Measurements from ENCODE around the gene TWNK.
"Not testable (repeated sequence)": the region's sequence is repeated elsewhere in the genome, so short reads cannot be mapped to it uniquely, and the experiment has no call there.

The TWNK gene

GRCh38 chr10:101031796-101032636 is 44.7 kb downstream of the TWNK start:
- peak; percentile 86 to 93 (median 86) for DNase-seq

DNA sequence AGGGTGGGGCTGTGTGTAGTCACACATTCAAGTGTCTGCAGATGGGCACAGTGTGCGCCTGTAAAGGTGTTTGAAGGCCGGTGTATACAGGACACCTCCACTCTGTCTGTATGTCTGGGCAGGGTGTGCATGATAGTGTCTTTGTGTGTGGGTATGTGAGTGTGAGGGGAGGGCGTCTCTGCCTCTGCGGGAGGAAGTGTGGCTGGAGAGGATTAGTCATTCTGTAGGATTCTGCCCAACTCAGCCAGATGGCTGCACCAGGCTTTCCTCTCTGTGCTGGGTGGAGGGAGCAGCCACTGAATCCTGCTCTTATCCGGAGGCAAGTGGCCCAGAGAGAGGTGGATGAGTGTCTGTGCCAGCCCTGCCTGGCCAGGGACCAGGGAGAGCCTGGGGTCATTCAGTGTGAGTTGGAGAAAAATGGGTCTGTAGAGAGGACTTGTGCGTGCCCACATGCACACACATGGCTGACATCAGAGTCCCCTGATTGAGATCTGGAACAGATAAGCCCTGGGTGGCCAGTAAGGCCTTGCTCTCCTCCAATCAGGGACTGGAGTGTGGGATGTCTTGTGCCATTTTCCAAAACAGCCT is 45.4 kb downstream of the TWNK start:
- peak; percentile 78 to 79 (median 78) for DNase-seq

DNA sequence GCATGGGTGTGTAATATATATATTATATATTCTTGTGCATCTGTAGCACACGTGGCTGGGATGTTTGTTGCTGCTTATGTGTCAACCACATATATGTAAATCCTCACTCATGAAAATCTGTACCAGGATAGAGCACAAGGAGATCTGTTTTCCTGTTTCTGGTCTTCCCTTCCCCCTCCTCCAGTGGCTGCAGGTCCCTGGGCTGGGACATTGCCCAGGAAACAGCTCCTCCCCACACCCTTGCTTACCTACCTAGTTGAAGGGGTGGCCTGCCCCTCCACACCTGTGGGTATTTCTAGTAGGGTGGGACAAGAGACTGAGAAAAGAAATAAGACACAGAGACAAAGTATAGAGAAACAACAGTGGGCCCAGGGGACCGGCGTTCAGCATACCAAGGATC is 45.9 kb downstream of the TWNK start:
- DNase-seq, result no peak

- DNase-seq, result not testable (repeated sequence)
Measured at GRCh38 chr10:101034404-101034803, 47.1 kb downstream of the TWNK start.

- no peak for DNase-seq
Measured at GRCh38 chr10:101035314-101035713, 48.0 kb downstream of the TWNK start.

GRCh38 chr10:101035916-101036702 is 48.8 kb downstream of the TWNK start:
- DNase-seq, result no peak

- no peak for DNase-seq
Measured at GRCh38 chr10:101036726-101037125, 49.4 kb downstream of the TWNK start.

- no peak for DNase-seq
Measured at GRCh38 chr10:101038484-101038883, 51.1 kb downstream of the TWNK start.

GRCh38 chr10:101040061-101040460 is 52.7 kb downstream of the TWNK start:
- no peak for DNase-seq

DNA sequence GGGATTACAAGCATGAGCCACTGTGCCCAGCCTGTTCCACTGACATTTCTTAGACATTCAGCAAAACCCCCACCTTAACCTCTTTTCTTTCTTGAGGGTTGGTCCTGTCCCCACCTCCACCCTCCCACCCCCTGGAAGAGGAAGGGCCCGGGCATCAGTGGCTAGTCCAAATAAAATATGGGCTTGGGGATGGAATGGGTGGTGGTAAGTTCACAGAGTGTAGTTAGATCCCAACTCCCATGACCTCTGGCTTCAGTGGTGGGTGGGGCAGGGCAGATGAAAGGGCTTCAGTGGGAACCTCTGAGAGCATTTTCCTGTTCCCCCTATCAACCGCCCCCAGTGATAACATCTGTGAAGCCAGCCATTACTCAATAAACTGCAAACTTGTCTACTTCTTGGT is 53.5 kb downstream of the TWNK start:
- DNase-seq, result no peak

GRCh38 chr10:101041252-101041761 is 54.0 kb downstream of the TWNK start:
- DNase-seq, result peak; percentile 82 to 86 (median 85)

DNA sequence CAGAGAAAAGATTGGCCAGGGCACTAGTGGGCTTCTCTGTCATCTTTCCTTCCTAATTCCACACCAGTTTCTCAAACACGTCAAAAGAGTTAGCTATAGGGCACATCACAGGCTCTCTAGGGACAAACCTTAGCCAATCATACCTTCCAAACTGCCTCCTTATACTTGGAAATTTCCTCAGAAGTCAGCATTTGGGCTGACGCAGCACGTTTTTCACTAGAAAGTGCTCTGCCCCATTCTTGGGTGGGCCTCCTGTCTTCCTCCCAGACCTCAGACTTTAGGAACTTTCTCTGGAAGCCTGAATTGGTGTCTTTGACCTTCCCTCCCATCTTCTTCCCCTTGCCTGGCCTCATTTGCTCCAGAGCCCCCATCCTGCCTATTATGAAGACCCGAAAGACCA is 54.8 kb downstream of the TWNK start:
- no peak for DNase-seq

GRCh38 chr10:101042667-101043362 is 55.5 kb downstream of the TWNK start:
- peak; percentile 95 to 97 (median 97) for DNase-seq

DNA sequence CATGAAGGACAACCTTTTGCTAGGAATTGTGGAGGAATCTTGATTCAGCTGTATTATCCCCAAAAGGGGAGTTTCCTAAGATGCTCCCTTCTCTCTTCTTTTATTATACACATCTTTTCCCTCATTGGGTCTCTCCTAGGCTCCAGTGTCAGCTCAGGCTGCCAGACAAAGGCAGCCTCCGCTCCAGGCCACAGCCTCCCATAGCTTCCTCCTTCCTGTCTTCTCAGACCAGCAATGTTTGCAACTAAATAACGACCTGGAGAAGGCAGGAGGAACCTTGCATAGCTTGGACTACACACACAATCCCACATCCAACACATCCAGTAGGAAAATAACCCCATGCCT is 56.0 kb downstream of the TWNK start:
- DNase-seq, result no peak
